ENCODE data around the gene ITGB4. TPM values are rescaled to one million over a fixed set of nuclear protein-coding genes. Genes with fewer than 3 reads are reported as not detected.

Gene ITGB4
- total and polyA plus RNA-seq, 2 of the 13 experiments (the other 11 are each of a cell fraction or from before 2014, with no cell fraction given), result 6.9 to 14.5 TPM

DNA sequence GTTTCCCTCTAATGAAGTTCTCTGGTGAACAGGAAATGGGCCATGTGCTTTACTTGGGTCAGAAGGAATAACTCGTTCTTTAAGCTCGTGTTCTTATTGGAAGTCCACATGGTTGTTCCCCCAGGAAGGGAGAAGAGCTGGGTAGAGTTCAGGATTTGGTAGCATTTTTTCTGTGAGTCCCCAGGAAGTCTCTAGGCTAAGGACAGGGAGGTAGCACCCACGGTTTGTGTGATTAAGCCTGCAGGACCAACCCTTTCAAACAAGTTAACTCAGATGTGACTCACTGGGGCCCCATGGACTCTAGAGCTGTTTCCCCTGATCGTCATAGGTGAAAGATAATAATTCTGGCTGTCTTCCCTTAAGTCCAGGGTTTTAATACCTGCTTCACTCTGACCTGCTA is 37.7 kb upstream of the ITGB4 start:
- Histone ChIP-seq H3K4me2 (ENCODE audit: low read depth, low read length) (no peak overlapping the region), H3K27me3 (ENCODE audit: control insufficient read depth in 1 of 2, insufficient read depth in 2 of 2, low read length in 2 of 2) (no peaks in the 10 kb centered on the region), H3K79me2 (ENCODE audit: insufficient read depth, low read length) (peaks cover 58% of the 10 kb centered on the region), H3K9ac (ENCODE audit: insufficient read depth, low read depth, low read length) (no peak overlapping the region), H3K9me3 (ENCODE audit: low read length) (no peaks in the 10 kb centered on the region), H4K20me1 (ENCODE audit: insufficient read depth, low read length) (peaks cover 3% of the 10 kb centered on the region; the same call in 1 of the 2 replicates), H2AFZ (ENCODE audit: low read length) (no peak overlapping the region), H3K36me3 (replicated peaks in 1 of 2; ENCODE audit: control insufficient read depth in 1 of 2, insufficient read depth in 2 of 2, low read length in 2 of 2) (peaks cover 19 to 62% of the 10 kb centered on the region in 2 experiments), H3K27ac (ENCODE audit: extremely low read length, insufficient read depth, low read length) (peak overlapping the region; percentile 27), H3K4me3 (replicated peaks in 1 of 3; ENCODE audit: insufficient read depth in 1 of 3, low read depth in 2 of 3, low read length in 3 of 3) (no peak overlapping the region), H3K4me1 (ENCODE audit: insufficient read depth, low read length) (peaks cover 16% of the 10 kb centered on the region)
- in situ Hi-C loops (cut with HindIII; ENCODE audit: extremely low pct_ligation_motif_present, low pct_unique_long_range_greater_than_20kb) (no loop called here), intact Hi-C loops (cut with micrococcal nuclease; ENCODE audit: unreplicated experiment) (no loop called here)
- no TSS peak for BruUV-seq (replicated peaks)
- ATAC-seq (peak; percentile 75), FAIRE-seq (no peak), DNase-seq (ENCODE audit: low spot score) (peak; percentile 59)
- WGBS (ENCODE audit: low lambda C conversion rate), result 71% methylated on average over 4 of the region's 4 CpGs
- TF ChIP-seq SAP130 (CRISPR knock-in tag; IDR thresholded peaks at IDR 0.05; ENCODE audit: low read depth) (peak; percentile 37; the same call in 1 of the 2 replicates), IKZF5 (CRISPR knock-in tag; IDR thresholded peaks at IDR 0.05) (no peak), GPN1 (CRISPR knock-in tag; IDR thresholded peaks at IDR 0.05; ENCODE audit: borderline replicate concordance) (no peak), JUNB (CRISPR knock-in tag; IDR thresholded peaks at IDR 0.05; ENCODE audit: borderline replicate concordance) (0 out of 2 replicates have a peak, but pooled peaks have one; percentile 18), ASH2L (IDR thresholded peaks at IDR 0.05; ENCODE audit: insufficient read length, low read depth, low read length) (no peak), FOSL2 (CRISPR knock-in tag; IDR thresholded peaks at IDR 0.05) (peak; percentile 76), EHMT2 (IDR thresholded peaks at IDR 0.05; ENCODE audit: borderline replicate concordance, low read depth, low read length) (no peak)
- TF ChIP-seq, protein P1, sequence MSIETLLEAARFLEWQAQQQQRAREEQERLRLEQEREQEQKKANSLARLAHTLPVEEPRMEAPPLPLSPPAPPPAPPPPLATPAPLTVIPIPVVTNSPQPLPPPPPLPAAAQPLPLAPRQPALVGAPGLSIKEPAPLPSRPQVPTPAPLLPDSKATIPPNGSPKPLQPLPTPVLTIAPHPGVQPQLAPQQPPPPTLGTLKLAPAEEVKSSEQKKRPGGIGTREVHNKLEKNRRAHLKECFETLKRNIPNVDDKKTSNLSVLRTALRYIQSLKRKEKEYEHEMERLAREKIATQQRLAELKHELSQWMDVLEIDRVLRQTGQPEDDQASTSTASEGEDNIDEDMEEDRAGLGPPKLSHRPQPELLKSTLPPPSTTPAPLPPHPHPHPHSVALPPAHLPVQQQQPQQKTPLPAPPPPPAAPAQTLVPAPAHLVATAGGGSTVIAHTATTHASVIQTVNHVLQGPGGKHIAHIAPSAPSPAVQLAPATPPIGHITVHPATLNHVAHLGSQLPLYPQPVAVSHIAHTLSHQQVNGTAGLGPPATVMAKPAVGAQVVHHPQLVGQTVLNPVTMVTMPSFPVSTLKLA (IDR thresholded peaks at IDR 0.05), result peak; percentile 62; the same call in 1 of the 2 replicates
- TF ChIP-seq, protein P2, sequence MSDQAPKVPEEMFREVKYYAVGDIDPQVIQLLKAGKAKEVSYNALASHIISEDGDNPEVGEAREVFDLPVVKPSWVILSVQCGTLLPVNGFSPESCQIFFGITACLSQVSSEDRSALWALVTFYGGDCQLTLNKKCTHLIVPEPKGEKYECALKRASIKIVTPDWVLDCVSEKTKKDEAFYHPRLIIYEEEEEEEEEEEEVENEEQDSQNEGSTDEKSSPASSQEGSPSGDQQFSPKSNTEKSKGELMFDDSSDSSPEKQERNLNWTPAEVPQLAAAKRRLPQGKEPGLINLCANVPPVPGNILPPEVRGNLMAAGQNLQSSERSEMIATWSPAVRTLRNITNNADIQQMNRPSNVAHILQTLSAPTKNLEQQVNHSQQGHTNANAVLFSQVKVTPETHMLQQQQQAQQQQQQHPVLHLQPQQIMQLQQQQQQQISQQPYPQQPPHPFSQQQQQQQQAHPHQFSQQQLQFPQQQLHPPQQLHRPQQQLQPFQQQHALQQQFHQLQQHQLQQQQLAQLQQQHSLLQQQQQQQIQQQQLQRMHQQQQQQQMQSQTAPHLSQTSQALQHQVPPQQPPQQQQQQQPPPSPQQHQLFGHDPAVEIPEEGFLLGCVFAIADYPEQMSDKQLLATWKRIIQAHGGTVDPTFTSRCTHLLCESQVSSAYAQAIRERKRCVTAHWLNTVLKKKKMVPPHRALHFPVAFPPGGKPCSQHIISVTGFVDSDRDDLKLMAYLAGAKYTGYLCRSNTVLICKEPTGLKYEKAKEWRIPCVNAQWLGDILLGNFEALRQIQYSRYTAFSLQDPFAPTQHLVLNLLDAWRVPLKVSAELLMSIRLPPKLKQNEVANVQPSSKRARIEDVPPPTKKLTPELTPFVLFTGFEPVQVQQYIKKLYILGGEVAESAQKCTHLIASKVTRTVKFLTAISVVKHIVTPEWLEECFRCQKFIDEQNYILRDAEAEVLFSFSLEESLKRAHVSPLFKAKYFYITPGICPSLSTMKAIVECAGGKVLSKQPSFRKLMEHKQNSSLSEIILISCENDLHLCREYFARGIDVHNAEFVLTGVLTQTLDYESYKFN (CRISPR knock-in tag; conservative IDR thresholded peaks at IDR 0.05), result 0 out of 2 replicates have a peak, but pooled peaks have one; percentile 25
- POLR2A ChIA-PET, result interaction anchor here (0.6 to 1.4 kb wide), 4 partner anchors 17 to 96 kb away, joined by 3 to 8 read pairs (median 4); partner anchors contain the start of genes ITGB4, RECQL5 and SAP30BP
- CTCF ChIA-PET (ENCODE audit: low intra/inter-chr PET ratio, low total read pairs), result no interaction called here
